ENCODE data around the gene BTN2A1. TPM values are rescaled to one million over a fixed set of nuclear protein-coding genes. Genes with fewer than 3 reads are reported as not detected.

BTN2A1 gene
- total RNA-seq, 1 experiment from 2014 or later: 11.2 TPM

DNA sequence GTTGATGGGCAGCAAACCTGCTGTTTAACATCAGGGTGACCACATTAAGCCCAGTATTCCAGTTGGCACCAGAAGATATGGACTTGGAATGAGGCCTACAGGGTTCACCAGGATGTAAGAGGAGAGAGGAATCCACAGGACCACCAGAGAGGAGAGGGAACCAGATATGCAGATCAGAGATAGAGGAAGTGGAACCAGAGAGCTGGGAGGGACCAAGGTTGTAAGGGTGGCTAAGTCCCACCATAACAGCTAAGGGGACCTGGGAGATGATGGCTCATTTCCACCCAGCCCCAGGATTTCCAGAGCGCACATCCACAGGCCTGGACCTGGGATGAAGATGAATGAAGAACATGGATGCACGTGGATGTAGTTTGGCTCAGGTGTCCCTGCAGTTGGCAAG, 11.1 kb downstream of the BTN2A1 start:
- H3K4me1 ChIP-seq (ENCODE audit: control insufficient read depth in 1 of 2, insufficient read depth in 2 of 2, low read length in 2 of 2): peaks cover 0 to 7% of the 10 kb centered on the region in 2 experiments; a peak in 1 of 4 replicates
- H3K4me2 ChIP-seq (ENCODE audit: low read length): no peak overlapping the region
- H3K79me2 ChIP-seq (ENCODE audit: insufficient read depth, low read length): no peaks in the 10 kb centered on the region
- ChIA-PET CTCF (no interaction called here), POLR2A (no interaction called here), RAD21 (ENCODE audit: low non-redundant PET in 1 of 2, low total read pairs in 2 of 2, uncharacterized antibody in 2 of 2, unreplicated experiment in 2 of 2) (no interaction called here)
- no peaks in the 10 kb centered on the region for H4K20me1 ChIP-seq (ENCODE audit: insufficient read depth)
- H2AFZ ChIP-seq (ENCODE audit: low read depth, low read length, poor library complexity, severe bottlenecking): no peak overlapping the region
- peaks cover 28 to 34% of the 10 kb centered on the region in 2 experiments for H3K36me3 ChIP-seq (ENCODE audit: control insufficient read depth in 1 of 2, insufficient read depth in 2 of 2, low read length in 2 of 2)
- BruUV-seq (replicated peaks): no TSS peak
- H3K27me3 ChIP-seq (ENCODE audit: insufficient read depth, low read length): no peaks in the 10 kb centered on the region
- no peak overlapping the region for H3K9ac ChIP-seq (ENCODE audit: low read length)
- no peak overlapping the region for H3K27ac ChIP-seq (ENCODE audit: low read depth, low read length)
- ATAC-seq (no peak), DNase-seq (ENCODE audit: low read depth, low spot score) (no peak)
- no peak overlapping the region for H3K4me3 ChIP-seq (replicated peaks in 1 of 2; ENCODE audit: low read depth in 1 of 2, low read length in 2 of 2)
- no peaks in the 10 kb centered on the region for H3K9me2 ChIP-seq (ENCODE audit: insufficient read depth)
- intact Hi-C loops (cut with micrococcal nuclease): no loop called here
- TF ChIP-seq ZBTB33 (IDR thresholded peaks at IDR 0.05; ENCODE audit: extremely low read depth, insufficient replicate concordance, low read length): no peak
- no peak for TF ChIP-seq ZNF274 (IDR thresholded peaks at IDR 0.05; ENCODE audit: low read depth, low read length)
- no peak for TF ChIP-seq SRF (IDR thresholded peaks at IDR 0.05; ENCODE audit: low read depth)
- no peak for TF ChIP-seq ZFX (IDR thresholded peaks at IDR 0.05)
- no peak for TF ChIP-seq EZH2 (IDR thresholded peaks at IDR 0.05)
- no peak for TF ChIP-seq POLR2AphosphoS5 (IDR thresholded peaks at IDR 0.05; ENCODE audit: low read depth, low read length)
- TF ChIP-seq FOSL1 (IDR thresholded peaks at IDR 0.05; ENCODE audit: low read depth): no peak
- no peak for TF ChIP-seq TCF7L2 (IDR thresholded peaks at IDR 0.05; ENCODE audit: borderline replicate concordance, extremely low read depth, insufficient read depth, insufficient read length)
- TF ChIP-seq SP1 (IDR thresholded peaks at IDR 0.05; ENCODE audit: low read depth): no peak
- no peak for TF ChIP-seq CEBPB (IDR thresholded peaks at IDR 0.05; ENCODE audit: low read depth)
- no peak for TF ChIP-seq CBX3 (IDR thresholded peaks at IDR 0.05; ENCODE audit: low read depth)
- no peak for TF ChIP-seq REST (IDR thresholded peaks at IDR 0.05; ENCODE audit: low read depth)
- no peak for TF ChIP-seq RAD21 (IDR thresholded peaks at IDR 0.05; ENCODE audit: low read depth)
- no peak for TF ChIP-seq EZH2phosphoT487 (IDR thresholded peaks at IDR 0.05; ENCODE audit: borderline replicate concordance)
- TF ChIP-seq YY1 (IDR thresholded peaks at IDR 0.05; ENCODE audit: extremely low read depth, insufficient replicate concordance, low read depth, low read length): no peak
- TF ChIP-seq CTCF (IDR thresholded peaks at IDR 0.05 in 2 of 3, conservative IDR thresholded peaks at IDR 0.05 in 1 of 3; ENCODE audit: borderline replicate concordance in 1 of 3, insufficient read depth in 1 of 3, low read depth in 2 of 3, low read length in 2 of 3): no peak
- TF ChIP-seq EGR1 (IDR thresholded peaks at IDR 0.05; ENCODE audit: low read depth): no peak
- no peak for TF ChIP-seq ELF1 (IDR thresholded peaks at IDR 0.05; ENCODE audit: borderline replicate concordance, low read depth)
- H3K9me3 ChIP-seq (ENCODE audit: control insufficient read depth in 1 of 2, insufficient read depth in 1 of 2, low read depth in 1 of 2, low read length in 2 of 2): peaks cover 0 to 6% of the 10 kb centered on the region in 2 experiments; a peak in 1 of 4 replicates
